ENCODE measurements around the gene RIIAD1.

DNA sequence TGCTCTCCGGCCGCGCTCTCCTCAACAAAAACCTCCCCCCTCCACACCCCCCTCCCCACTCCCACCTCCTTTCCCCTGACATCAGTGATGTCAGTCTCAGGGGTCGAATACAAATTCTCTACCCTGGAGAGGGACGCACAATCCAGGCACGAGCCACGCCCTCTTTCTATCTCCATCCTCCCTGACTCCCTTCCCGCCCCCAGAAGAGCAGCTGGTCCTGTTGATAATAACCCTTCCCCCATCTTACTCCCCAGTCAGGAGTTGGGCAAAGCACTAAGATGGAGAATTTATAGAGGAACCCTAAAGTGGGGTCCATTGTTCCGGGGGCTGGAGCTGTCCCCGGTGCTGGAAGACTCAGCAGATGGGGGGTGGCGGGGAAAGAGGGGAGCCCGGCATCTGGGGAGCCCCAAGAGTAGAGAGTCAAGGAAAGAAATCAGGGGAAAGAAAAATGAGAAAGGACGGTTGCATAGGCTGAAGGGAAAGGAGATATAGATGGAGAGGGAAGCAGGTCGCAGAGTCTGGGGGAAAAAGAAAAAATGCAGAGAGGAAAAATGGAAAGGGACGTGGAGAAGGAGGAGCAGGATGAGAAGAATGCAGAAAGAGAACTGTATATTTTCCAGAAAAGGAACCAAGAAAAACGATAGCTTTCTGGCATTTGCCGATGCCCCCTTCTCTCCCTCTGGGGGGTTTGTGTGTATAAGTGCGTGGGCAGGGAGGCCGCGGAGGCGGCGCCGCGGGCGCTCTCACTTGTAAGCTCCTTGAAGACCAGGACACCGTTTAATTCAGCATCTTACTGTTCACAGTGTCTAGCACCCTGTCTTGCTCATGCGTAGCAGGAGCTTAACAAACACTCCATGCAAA, 4.3 kb upstream of the RIIAD1 start, which contains the start of gene CELF3:
- 0 out of 2 replicates have a peak, but pooled peaks have one; percentile 41 for TF ChIP-seq FOXJ3 (CRISPR knock-in tag; IDR thresholded peaks at IDR 0.05)
- TF ChIP-seq GABPA (IDR thresholded peaks at IDR 0.05; ENCODE audit: low read depth) = no peak
- TF ChIP-seq, protein P1, sequence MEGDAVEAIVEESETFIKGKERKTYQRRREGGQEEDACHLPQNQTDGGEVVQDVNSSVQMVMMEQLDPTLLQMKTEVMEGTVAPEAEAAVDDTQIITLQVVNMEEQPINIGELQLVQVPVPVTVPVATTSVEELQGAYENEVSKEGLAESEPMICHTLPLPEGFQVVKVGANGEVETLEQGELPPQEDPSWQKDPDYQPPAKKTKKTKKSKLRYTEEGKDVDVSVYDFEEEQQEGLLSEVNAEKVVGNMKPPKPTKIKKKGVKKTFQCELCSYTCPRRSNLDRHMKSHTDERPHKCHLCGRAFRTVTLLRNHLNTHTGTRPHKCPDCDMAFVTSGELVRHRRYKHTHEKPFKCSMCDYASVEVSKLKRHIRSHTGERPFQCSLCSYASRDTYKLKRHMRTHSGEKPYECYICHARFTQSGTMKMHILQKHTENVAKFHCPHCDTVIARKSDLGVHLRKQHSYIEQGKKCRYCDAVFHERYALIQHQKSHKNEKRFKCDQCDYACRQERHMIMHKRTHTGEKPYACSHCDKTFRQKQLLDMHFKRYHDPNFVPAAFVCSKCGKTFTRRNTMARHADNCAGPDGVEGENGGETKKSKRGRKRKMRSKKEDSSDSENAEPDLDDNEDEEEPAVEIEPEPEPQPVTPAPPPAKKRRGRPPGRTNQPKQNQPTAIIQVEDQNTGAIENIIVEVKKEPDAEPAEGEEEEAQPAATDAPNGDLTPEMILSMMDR (IDR thresholded peaks at IDR 0.05) = no peak
- no peak for TF ChIP-seq ELF1 (IDR thresholded peaks at IDR 0.05)
- no peak for TF ChIP-seq EP300 (IDR thresholded peaks at IDR 0.05; ENCODE audit: borderline replicate concordance in 1 of 2, low read depth in 1 of 2, low read length in 1 of 2)

Data from SK-N-SH (cell line).